Measurements from ENCODE around the gene PALM.
A peak's percentile ranks its signal among the peaks of the same experiment; 100 is the strongest.

Gene PALM

DNA sequence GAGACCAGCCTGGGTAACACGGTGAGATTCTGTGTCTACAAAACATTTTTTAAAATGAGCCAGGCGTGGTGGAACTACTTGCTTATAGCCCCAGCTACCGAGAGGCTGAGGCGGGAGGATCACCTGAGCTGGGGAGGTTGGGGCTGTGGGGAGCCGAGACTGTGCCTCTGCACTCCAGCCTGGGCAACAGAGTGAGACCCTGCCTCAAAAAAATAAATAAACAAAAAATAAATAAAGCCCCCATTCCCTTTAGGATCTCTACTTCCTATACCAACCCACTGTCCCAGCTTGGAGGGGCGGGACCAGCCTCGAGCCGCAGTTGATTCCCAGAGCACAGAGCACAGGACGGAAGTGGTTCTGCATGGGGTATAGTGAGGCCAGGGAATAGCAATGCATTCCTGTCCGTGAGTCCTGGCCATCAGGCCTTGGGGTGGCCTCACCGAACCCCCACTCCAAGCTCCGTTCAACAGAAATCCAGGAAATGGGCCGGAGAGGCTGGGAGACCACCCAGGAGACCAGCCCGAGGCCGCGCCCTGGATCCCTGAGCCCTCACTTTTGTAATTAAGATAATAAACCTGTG is 83.7 kb downstream of the PALM start:
- Histone ChIP-seq H3K27ac (ENCODE audit: low read depth in 2 of 2, low read length in 2 of 2) (no peak overlapping the region), H3K9ac (ENCODE audit: low read depth in 1 of 2, low read length in 2 of 2) (no peak overlapping the region), H3K4me1 (ENCODE audit: control insufficient read depth in 2 of 2, insufficient read depth in 2 of 2, low read length in 2 of 2) (peaks cover 2 to 7% of the 10 kb centered on the region in 2 donors), H3K4me3 (ENCODE audit: low read length in 2 of 2) (no peak overlapping the region), H3K27me3 (ENCODE audit: control insufficient read depth in 2 of 2, insufficient read depth in 2 of 2, low read length in 2 of 2) (no peaks in the 10 kb centered on the region), H3K9me3 (ENCODE audit: control insufficient read depth in 2 of 2, low read length in 2 of 2) (no peaks in the 10 kb centered on the region), H3K36me3 (ENCODE audit: control insufficient read depth in 2 of 2, insufficient read depth in 2 of 2, low read length in 2 of 2) (no peaks in the 10 kb centered on the region)

DNA sequence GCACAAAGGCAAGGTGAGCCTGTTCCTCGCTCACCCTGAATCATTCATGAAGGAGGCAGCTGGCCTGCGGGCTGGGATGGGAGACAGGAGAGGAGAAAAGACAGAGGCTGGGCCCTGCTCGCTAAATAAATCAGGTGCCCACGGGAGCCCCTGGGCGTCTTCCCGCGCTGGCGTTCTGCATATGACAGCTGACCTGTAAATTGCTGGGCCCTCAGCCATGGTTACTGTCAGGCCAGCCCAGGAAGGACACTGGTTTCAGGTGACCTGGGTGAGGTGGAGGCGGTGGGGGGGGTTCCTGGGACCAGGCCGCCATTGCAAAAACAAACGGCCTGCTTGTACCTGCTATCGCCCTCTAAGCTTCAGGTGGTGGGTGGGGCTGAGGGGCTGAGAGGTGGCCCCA is 85.1 kb downstream of the PALM start:
- H3K27ac ChIP-seq (ENCODE audit: low read depth in 2 of 2, low read length in 2 of 2), result no peak overlapping the region
- no peaks in the 10 kb centered on the region for H3K9me3 ChIP-seq (ENCODE audit: control insufficient read depth in 2 of 2, low read length in 2 of 2)
- H3K36me3 ChIP-seq (ENCODE audit: control insufficient read depth in 2 of 2, insufficient read depth in 2 of 2, low read length in 2 of 2), result peaks cover 0 to 3% of the 10 kb centered on the region in 2 donors
- H3K27me3 ChIP-seq (ENCODE audit: control insufficient read depth in 2 of 2, insufficient read depth in 2 of 2, low read length in 2 of 2), result no peaks in the 10 kb centered on the region
- peaks cover 2 to 14% of the 10 kb centered on the region in 2 donors for H3K4me1 ChIP-seq (ENCODE audit: control insufficient read depth in 2 of 2, insufficient read depth in 2 of 2, low read length in 2 of 2)
- H3K9ac ChIP-seq (ENCODE audit: low read depth in 1 of 2, low read length in 2 of 2), result no peak overlapping the region
- H3K4me3 ChIP-seq (ENCODE audit: low read length in 2 of 2), result no peak overlapping the region

DNA sequence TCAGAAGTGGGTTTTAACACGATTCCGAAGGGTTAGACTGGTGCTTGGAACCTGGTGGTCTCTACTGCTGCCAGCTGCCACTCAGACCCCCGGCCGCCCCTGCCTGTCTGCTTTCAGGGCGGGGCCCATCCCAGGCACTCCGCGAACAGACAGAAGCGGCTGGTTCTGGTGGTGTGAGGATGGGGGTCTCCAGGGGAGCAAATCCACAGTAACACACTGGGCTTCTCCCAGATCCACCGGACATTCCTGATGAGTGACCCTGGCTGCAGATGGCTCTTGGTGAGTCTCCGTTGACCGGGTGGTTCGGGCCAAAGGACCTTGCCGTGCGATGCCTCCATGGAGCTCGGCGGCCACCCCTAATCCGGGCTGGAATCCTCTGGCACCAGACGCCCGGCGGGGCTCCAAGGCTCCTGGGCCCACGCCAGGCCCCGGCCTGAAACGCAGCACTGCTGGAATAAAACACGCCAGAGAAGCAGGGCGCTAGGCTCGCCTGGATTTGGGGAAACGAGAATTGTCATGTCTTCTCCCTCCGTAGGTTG is 86.4 kb downstream of the PALM start:
- Histone ChIP-seq H3K27ac (ENCODE audit: low read depth in 2 of 2, low read length in 2 of 2) (peak overlapping the region in 1 of 2 donors; percentile 5), H3K27me3 (ENCODE audit: control insufficient read depth in 2 of 2, insufficient read depth in 2 of 2, low read length in 2 of 2) (no peaks in the 10 kb centered on the region), H3K4me3 (ENCODE audit: low read length in 2 of 2) (no peak overlapping the region), H3K36me3 (ENCODE audit: control insufficient read depth in 2 of 2, insufficient read depth in 2 of 2, low read length in 2 of 2) (peaks cover 4 to 6% of the 10 kb centered on the region in 2 donors), H3K9ac (ENCODE audit: low read depth in 1 of 2, low read length in 2 of 2) (peak overlapping the region in 1 of 2 donors; percentile 44), H3K4me1 (ENCODE audit: control insufficient read depth in 2 of 2, insufficient read depth in 2 of 2, low read length in 2 of 2) (peaks cover 11 to 27% of the 10 kb centered on the region in 2 donors), H3K9me3 (ENCODE audit: control insufficient read depth in 2 of 2, low read length in 2 of 2) (no peaks in the 10 kb centered on the region)

- Histone ChIP-seq H3K9ac (ENCODE audit: low read depth in 1 of 2, low read length in 2 of 2) (peak overlapping the region in 1 of 2 donors; percentile 85), H3K27ac (ENCODE audit: low read depth in 2 of 2, low read length in 2 of 2) (peak overlapping the region; percentile 5 to 75), H3K36me3 (ENCODE audit: control insufficient read depth in 2 of 2, insufficient read depth in 2 of 2, low read length in 2 of 2) (peaks cover 8 to 12% of the 10 kb centered on the region in 2 donors), H3K27me3 (ENCODE audit: control insufficient read depth in 2 of 2, insufficient read depth in 2 of 2, low read length in 2 of 2) (no peaks in the 10 kb centered on the region), H3K9me3 (ENCODE audit: control insufficient read depth in 2 of 2, low read length in 2 of 2) (no peaks in the 10 kb centered on the region), H3K4me1 (ENCODE audit: control insufficient read depth in 2 of 2, insufficient read depth in 2 of 2, low read length in 2 of 2) (peaks cover 19 to 35% of the 10 kb centered on the region in 2 donors), H3K4me3 (ENCODE audit: low read length in 2 of 2) (peak overlapping the region; percentile 81 to 87)
These were observed 87.2 kb downstream of the PALM start for GRCh38 chr19:795691-796581.

GRCh38 chr19:796692-797527 is 88.2 kb downstream of the PALM start, which contains the start of gene PTBP1:
Gene PTBP1 (plus strand): TSS chr19:797452. CDS start chr19:797498, 46 bp downstream.
- Histone ChIP-seq H3K9ac (ENCODE audit: low read depth in 1 of 2, low read length in 2 of 2) (peak within 1 kb of the TSS; percentile 90 to 91), H3K36me3 (ENCODE audit: control insufficient read depth in 2 of 2, insufficient read depth in 2 of 2, low read length in 2 of 2) (peaks cover 8 to 12% of the 10 kb centered on the region in 2 donors), H3K27ac (ENCODE audit: low read depth in 2 of 2, low read length in 2 of 2) (peak within 1 kb of the TSS; percentile 93 to 94), H3K9me3 (ENCODE audit: control insufficient read depth in 2 of 2, low read length in 2 of 2) (no peaks in the 10 kb centered on the region), H3K4me3 (ENCODE audit: low read length in 2 of 2) (peak within 1 kb of the TSS; percentile 87 to 95), H3K27me3 (ENCODE audit: control insufficient read depth in 2 of 2, insufficient read depth in 2 of 2, low read length in 2 of 2) (no peaks in the 10 kb centered on the region), H3K4me1 (ENCODE audit: control insufficient read depth in 2 of 2, insufficient read depth in 2 of 2, low read length in 2 of 2) (peaks cover 29 to 43% of the 10 kb centered on the region in 2 donors)
